ENCODE results near the gene SCG3. TPM values are rescaled to one million over a fixed set of nuclear protein-coding genes. Genes with fewer than 3 reads are reported as not detected.

The SCG3 gene
- total and polyA plus RNA-seq, 2 of the 4 experiments (the other 2 are of a cell fraction) = 0.02 TPM; not detected in 1

DNA sequence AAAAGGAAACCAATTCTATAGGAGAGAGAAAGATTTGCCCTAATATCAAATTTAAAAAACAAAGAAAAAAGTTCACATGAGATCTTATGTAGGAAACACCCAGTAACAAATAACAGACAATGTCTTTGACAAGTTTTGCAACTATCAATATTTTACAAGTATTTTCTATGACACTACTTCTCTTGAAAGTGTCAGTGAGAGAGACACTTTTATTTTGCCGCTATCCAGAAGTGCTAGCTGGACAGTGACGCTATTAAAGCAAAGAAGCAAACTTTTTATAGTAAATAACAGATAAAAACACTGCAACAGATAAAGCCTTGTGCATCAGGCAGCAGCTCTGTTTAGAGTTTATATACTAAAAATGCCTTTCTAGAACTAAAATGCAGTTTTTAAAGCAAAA is 42.9 kb downstream of the SCG3 start:
- dilution Hi-C loops (cut with HindIII; ENCODE audit: low sequenced_read_pairs, unreplicated experiment) (no loop called here), in situ Hi-C loops (cut with MboI; ENCODE audit: low sequenced_read_pairs) (no loop called here), intact Hi-C loops (cut with micrococcal nuclease) (no loop called here)
- Histone ChIP-seq H4K8ac (ENCODE audit: low read depth in 2 of 2, low read length in 2 of 2) (no peak overlapping the region), H3K27me3 (ENCODE audit: control insufficient read depth, insufficient read depth, low read length) (no peaks in the 10 kb centered on the region), H2AFZ (replicated peaks; ENCODE audit: low read length, poor library complexity) (no peak overlapping the region), H3K9me1 (ENCODE audit: insufficient read depth, low read length) (peaks cover 14% of the 10 kb centered on the region), H3K4me3 (ENCODE audit: insufficient read depth, low read depth, low read length) (no peak overlapping the region), H3K79me1 (ENCODE audit: low read depth in 1 of 2, low read length in 2 of 2) (peaks cover 3 to 29% of the 10 kb centered on the region in 2 experiments; a peak in 3 of 4 replicates), H3K27ac (ENCODE audit: insufficient read depth, low read length) (no peak overlapping the region), H4K91ac (ENCODE audit: insufficient read depth, low read depth, low read length) (no peak overlapping the region), H3K4me1 (ENCODE audit: control insufficient read depth, insufficient read depth, low read length) (peaks cover 14% of the 10 kb centered on the region), H3K4me2 (ENCODE audit: low read depth, low read length) (no peak overlapping the region), H2BK5ac (ENCODE audit: low read depth, low read length, poor library complexity, severe bottlenecking) (no peak overlapping the region), H2BK120ac (ENCODE audit: low read depth, low read length) (no peak overlapping the region), H2BK15ac (ENCODE audit: low read depth, low read length) (no peak overlapping the region), H3K9ac (ENCODE audit: low read depth, low read length) (no peak overlapping the region), H3K9me3 (ENCODE audit: control insufficient read depth, insufficient read depth, low read length) (no peaks in the 10 kb centered on the region), H3K23ac (ENCODE audit: low read depth, low read length) (no peak overlapping the region), H4K20me1 (ENCODE audit: insufficient read depth, low read length) (peaks cover 13% of the 10 kb centered on the region), H4K5ac (ENCODE audit: low read depth, low read length) (no peak overlapping the region), H3K36me3 (ENCODE audit: control insufficient read depth, insufficient read depth, low read length) (no peaks in the 10 kb centered on the region), H3K56ac (ENCODE audit: extremely low read depth, insufficient read depth, low read length) (no peak overlapping the region), H2BK20ac (ENCODE audit: low read depth, low read length) (no peak overlapping the region), H3K14ac (replicated peaks; ENCODE audit: low read depth, low read length) (no peak overlapping the region), H2AK9ac (replicated peaks; ENCODE audit: low read depth, low read length, poor library complexity) (no peak overlapping the region), H3K18ac (ENCODE audit: low read depth, low read length) (no peak overlapping the region), H2AK5ac (ENCODE audit: low read depth, low read length) (no peak overlapping the region), H3K4ac (ENCODE audit: low read depth, low read length) (no peak overlapping the region)
- no CpG with 5 or more reads among the region's 2 CpGs for WGBS, 2 experiments (ENCODE audit: extremely low coverage in 2 of 2, insufficient read length in 1 of 2)
- TF ChIP-seq RCOR1 (IDR thresholded peaks at IDR 0.05; ENCODE audit: insufficient replicate concordance, low read length) = no peak
- CTCF ChIA-PET = no interaction called here
- DNase-seq = no peak
- POLR2A ChIA-PET (ENCODE audit: unreplicated experiment) = no interaction called here
- ATAC-seq (ENCODE audit: low read depth) = no peak
- no TSS peak for BruUV-seq (replicated peaks)
